GM18951 (cell line): ENCODE data around the gene ADRM1.

Experiments
- POLR2A ChIP-seq: IDR thresholded peaks from 4 replicates; pipeline ENCODE4 v1.6.1; 2011; ENCODE audit warnings: mild to moderate bottlenecking; ENCODE audit not compliant: insufficient read length, insufficient read depth; ENCODE audit errors: extremely low read depth
- in situ Hi-C: fragments of 300-500 bp; cut with MboI; formaldehyde crosslinking; loops from one replicate; pipeline ENCODE4 v1.12.0; 2022; ENCODE audit warnings: low sequenced_read_pairs, mixed read lengths, inconsistent platforms; ENCODE audit not compliant: unreplicated experiment

Gene ADRM1

DNA sequence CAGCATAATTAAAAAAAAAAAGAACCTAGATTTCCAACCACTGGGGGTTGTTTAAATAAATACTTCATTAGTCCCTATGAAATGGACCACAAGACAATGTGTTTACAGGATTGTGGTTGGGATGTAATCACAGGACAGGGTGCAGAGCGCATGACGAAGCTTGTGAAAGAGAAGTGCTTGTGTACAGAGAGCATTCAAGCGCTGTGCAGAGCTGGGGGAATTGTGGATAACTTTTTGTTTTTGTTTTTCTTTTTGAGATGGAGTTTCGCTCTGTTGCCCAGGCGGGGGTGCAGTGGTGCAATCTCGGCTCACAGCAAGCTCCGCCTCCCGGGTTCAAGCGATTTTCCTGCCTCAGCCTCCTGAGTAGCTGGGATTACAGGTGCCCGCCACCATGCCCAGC is 42.0 kb downstream of the ADRM1 start:
- TF ChIP-seq POLR2A = no peak
- in situ Hi-C loops = no loop called here

DNA sequence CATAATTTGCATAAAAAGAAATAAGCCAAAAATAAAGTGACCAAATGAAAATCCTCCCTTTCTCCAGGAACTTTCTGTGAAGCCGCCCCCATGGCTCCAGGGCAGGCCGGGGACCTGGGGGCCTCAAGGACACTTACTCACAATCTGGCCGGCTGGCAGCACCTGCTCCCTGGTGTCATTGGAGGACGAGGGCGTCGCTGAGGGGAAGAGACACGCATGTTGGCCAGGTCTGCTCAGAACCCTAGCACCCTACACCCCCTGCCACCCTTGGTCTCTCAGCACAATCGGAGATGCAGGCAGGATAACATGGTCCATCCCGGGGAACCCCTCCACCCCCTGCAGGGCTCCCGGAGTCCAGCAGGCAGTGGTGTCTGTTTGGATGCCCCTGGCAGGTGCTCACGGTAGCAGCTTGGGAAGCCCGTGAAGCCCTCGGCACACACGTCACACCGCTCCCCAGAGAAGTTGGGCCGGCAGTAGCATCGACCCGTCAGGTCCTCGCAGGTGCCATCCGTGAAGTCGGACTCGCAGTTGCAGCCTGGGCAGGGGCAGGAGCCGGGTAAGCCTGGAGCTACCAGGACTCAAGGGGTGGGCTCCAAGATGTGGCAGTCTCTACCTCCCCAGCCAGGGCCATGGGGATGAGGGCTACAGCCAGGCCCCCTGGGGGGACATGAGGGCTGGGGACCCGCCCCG is 43.0 kb downstream of the ADRM1 start:
- TF ChIP-seq POLR2A = no peak
- in situ Hi-C loops = no loop called here

DNA sequence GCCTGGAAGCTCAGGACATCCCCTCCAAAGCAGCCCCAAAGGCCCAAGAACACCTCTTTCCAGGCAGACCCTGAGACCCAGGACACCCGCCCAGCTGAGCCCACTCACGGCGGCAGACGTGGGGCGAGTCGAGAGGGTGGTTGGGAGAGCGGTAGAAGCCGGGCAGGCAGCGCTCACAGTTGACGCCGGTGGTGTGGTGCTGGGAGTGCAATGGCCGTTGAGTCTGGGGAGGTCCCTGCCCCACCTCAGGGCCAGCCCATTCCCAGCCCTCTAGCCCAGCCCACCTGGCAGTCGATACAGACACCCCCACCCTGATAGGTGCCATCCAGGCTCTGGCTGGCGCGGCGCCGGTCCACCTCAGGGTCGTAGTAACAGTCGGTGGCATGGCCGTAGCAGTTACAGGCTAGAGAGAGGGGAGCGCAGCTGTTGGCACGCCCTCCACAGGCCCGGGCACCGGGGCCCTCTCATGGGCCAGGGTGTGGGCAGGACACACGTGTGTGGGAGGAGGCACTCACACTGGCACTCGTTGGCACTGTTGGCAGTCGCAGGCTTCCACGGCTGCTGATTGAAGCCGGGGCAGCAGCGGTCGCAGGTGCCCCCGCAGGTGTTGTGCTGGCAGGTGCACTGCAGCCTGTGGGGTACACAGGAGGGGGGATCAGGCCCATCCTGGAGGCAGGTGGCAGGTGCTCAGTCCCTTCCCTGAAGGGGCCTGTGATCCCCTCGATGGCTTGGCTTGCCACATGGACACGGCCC is 43.8 kb downstream of the ADRM1 start:
- in situ Hi-C loops = no loop called here
- TF ChIP-seq POLR2A = no peak

DNA sequence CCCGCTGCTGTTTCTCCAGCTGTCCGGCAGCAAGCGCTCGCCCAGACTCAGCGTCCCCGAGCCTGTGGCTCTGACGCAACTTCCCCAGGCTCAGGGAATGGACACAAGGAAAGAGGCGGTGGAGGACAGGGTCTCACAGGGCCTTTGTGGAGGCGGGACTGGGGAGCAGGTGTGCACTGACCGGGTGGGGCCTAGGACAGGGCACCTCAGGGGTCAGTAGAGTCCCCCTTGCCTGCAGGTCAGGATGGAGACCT is 44.3 kb downstream of the ADRM1 start:
- no peak for TF ChIP-seq POLR2A
- in situ Hi-C loops = no loop called here

DNA sequence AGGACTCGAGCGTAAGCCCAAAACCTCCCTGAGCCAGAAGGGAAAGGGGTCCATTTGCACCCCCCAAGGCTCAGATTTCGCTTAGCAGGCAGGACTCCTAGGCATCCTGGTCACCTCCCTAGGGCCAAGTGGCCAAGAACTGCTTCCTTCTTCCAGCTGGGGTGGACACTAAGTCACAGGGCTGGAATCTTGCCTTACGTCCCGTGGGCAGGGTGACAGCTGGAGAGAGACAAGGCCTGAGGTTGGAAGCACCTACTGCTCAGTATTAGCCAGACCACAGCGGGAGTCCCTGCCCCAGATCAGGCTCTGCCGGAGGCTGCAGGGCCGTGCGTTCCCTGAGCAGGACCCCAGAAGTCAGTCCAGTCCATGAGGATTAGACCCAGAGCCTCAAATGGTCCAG is 44.6 kb downstream of the ADRM1 start:
- TF ChIP-seq POLR2A = no peak
- in situ Hi-C loops = no loop called here

GRCh38 chr20:62348604-62349003 is 45.8 kb downstream of the ADRM1 start:
- in situ Hi-C loops = no loop called here

DNA sequence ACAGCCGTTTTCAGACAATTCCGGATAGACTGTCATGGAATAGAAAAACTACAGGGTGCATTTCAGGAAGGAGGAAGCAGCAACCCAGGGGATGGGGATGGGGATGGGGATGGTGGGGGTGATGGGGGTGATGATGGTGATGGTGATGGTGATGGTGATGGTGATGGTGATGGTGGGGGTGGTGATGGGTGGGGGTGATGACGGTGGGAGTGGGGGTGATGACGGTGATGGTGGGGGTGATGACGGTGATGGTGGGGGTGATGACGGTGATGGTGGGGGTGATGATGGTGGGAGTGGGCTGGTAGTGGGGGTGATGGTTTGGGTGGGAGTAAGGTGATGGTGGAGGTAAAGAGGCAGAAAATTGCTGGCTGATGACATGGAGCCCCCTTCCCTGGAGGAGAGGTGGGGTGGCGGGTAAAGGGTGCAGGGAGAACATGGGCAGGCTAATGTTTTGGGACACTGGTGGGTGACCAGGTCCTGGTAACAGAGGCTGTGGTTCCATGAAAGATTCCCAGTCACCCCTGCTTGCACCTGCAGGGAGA is 46.8 kb downstream of the ADRM1 start:
- no peak for TF ChIP-seq POLR2A
- in situ Hi-C loops = no loop called here

More at GRCh38 chr20:62348604-62349003, 45.8 kb downstream of the ADRM1 start:
- no peak for TF ChIP-seq POLR2A

- in situ Hi-C loops = no loop called here
- TF ChIP-seq POLR2A = no peak
These were observed 47.4 kb downstream of the ADRM1 start for GRCh38 chr20:62350098-62350628.

DNA sequence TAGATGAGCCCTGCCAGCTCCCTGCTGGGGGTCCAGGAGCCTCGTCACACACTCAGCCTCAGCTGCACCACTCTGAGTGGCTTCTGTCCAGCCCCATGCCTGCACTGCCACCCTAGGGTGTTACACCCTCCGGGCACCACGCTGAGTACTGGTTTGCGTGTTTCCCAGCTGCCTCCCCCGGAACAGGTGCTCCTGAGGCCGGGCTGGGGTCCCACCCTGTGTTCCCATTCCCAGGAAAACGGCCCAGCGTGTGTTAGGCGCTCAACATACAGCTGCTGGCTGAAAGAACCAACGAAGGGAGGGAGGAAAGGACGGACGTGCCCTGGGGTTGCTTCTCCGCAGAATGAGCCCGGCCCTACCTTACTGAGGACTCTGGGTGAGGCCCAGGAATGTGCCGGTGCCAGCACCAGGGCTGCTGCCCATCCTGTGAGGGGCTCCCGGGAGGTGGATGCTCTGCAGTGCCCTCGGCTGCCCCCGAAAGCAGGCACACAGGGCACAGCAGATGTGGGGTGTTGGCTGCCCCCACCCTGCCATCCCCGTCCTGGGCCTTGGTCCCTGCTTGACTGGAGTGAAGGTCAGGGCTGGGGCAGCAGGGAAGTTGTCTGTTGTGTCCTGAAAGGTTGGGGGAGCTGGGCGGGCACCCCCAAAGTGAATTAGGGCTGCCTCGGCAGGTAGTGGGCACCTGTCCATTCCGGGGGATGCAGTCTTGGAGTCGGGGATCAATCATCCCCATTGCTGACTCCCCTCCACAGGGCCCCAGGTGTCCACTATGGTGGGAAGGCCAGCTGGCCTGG is 48.0 kb downstream of the ADRM1 start:
- in situ Hi-C loops = no loop called here
- TF ChIP-seq POLR2A = no peak

GRCh38 chr20:62351469-62352401 is 48.9 kb downstream of the ADRM1 start:
- in situ Hi-C loops = no loop called here
- no peak for TF ChIP-seq POLR2A

DNA sequence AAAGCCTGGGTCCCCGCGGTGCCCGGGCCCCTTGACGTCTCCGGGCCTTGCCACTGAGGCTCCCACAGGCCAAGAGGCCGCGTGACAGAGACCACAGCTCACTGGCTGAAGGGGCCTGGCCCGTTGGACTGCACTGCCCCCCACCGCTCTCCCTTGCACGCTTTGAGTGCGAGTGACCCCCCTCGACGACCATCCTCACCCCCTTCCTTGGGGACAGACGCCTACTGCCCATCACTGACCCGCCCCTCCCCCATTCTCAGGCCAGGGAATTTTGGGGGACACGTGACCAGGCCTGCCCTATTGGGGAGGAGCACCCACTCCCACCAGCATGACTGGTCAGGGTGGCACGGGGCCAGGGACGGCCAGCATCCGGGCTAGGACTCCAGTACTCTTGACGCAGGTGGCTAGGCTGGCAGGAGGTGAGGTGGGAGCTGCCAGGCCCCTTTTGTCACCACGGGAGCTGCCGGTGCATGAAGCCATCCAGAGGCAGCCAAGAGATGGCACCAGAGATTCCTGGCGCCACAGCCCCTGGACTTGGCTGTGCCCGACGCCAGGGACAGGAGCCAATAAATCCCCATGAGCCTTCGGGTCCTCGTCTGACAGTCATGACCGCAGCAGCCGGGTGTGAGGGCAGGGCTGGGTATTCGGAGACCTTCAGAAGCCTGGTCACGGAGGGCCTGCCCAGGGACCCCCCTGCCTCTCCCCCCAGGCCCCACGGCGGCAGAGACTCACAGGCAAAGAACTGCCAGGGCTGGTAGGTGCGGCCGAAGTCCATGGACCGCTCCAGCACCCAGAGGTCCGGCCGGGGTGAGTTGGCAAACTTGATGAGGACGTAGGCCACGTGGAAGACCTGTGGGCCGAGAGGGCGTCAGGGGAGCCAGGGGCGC is 49.8 kb downstream of the ADRM1 start:
- TF ChIP-seq POLR2A = no peak
- in situ Hi-C loops = no loop called here

DNA sequence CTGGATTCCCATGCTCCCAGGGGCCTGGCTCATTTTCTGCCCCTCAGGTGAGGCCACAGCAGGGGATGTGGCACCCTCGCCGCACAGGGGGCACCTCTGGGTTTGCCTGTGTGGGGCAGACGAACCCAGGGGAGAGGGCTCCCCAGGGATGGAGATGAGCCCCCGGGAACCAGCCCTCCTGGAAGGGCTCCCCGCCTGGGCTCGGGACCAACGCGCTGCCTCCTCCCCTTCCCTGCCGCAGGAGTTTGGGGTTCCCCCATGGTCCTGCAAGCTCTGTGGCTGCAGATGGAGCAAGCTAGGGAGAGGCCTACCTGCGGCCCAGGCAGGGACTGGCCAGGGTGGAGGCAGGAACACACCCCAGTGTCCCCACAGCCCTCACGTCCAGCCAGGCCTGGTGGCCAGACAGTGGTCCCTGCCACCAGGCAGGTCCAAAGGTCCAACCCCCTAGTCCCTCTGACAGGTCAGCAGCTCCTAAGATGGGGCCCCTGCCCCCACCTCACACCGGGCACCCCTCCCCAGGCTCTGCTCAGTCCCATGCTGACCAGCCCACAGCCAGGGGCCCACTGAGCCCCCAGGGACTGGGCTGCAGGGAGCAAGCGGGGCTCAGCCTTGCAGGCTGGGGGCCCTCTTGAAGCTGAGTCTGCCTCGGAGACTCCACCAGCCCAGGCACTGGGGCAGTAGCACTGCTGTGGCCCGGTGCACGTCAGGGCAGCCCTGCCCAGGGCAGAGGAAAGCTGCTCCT is 50.7 kb downstream of the ADRM1 start:
- in situ Hi-C loops = no loop called here
- TF ChIP-seq POLR2A = no peak
